HG03439 (cell line): ENCODE results near the gene SRSF5.
"Not testable (repeated sequence)": the region's sequence is repeated elsewhere in the genome, so short reads cannot be mapped to it uniquely, and the experiment has no call there.

Experiments
- ATAC-seq: cut with Tn5 transposase; IDR thresholded peaks from one replicate; pipeline ENCODE4 v1.9.1; 2021; ENCODE audit warnings: mild to moderate bottlenecking, moderate library complexity; ENCODE audit not compliant: unreplicated experiment

SRSF5 gene

DNA sequence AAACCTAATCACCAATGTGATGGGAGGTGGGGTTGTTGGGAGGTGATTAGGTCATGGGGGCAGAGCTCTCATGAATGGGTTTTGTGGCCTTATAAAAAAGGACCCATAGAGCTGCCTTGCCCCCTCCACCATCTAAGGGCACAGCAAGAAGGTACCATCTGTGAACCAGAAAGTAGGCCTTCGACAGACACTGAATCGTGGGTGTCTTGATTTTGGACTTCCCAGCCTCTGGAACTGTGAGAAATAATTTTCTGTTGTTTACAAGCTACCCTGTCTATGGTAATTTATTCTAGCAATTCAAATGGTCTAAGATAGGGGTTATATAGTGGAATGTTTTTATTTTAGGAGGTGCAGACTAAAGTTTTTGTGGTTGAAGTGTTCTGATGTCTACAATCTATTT is 38.0 kb downstream of the SRSF5 start:
- no peak for ATAC-seq

GRCh38 chr14:69807192-69807591 is 40.2 kb downstream of the SRSF5 start:
- no peak for ATAC-seq

DNA sequence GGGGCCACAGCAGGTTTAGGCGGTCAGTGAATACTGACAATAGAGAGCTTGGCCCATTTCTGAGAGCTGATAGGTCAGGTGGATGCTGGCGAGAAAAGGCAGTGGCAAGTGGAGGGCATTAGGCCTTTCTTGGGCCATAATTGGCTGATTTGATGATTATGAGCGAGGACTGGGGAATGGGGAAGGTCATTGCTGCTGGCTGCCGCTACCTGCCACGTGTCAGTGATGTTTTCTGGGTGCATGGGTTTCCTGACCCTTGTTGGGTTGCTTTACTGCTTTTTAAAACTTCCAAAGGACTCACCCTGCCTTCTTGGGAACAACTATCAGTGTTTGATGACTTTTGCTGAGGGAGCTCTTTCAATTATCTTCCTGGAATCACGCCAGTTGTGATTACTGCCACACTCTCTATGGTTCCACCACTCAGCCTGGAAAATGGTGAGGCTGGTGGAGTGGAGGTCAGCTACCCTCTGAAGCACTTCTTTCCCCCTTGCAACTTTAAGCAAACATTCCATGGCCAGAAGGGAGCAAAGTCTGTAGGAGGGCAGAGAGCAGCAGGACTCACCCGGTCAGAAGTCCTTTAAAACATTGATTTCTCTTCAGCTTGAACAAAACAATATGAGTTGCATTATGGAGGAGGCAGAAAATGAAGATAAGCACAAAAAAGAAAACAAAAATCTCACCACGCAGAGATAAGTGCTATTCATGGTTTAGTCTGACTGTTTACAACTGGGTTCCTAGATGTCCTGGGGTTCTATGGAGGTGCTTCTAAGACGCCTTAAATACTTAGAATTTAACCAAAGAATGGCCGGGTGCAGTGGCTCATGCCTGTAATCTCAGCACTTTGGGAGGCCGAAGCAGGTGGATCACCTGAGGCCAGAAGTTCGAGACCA is 42.2 kb downstream of the SRSF5 start:
- no peak for ATAC-seq

DNA sequence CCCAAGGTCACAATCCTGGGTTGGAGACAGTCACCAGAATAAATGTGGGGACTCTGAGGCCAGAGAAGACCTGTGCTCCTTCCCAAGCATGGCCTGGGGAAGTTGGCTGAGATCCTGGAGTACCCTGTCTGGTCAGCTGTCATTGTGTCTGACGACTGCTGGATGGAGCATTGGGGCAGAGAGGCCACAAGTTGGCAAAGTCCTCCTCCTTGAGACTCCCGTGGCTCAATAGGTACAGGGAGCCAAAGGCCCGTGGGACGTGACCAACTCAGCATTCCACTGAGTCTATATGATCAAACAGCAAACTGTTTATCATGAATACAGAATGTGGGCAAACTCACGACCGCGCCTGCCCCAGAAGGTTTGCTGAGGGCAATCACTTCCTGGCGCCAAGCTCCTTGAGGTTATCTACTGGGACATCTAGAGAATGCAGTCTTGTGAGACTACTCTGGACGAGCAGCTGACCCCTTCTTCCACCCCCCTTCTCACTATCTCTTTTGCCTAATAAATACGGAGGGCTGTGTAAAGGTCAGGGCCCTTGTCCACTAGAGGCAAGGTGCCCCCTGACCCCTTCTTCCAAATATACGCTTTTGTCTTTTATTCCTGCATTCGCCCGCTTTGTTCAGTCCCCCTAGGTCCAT is 44.4 kb downstream of the SRSF5 start:
- ATAC-seq, result no peak

DNA sequence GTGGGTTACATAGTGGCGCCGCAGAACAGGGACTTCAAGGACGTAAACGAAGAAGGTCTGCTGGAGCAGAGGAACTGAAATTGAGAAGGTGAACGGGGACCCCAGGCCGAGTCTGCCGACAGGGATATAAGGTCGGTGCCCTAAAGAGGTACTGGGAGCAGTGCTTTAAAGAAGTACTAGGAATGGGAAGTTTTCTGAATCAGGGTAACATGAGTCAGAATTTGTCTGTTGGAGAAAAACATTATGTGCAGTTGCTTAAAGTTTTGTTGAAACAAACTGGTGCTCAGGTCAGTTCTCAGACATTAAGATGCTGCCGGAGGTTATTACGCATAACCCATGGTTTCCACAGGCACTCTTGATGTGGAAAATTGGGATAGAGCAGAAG is 44.9 kb downstream of the SRSF5 start:
- no peak for ATAC-seq

DNA sequence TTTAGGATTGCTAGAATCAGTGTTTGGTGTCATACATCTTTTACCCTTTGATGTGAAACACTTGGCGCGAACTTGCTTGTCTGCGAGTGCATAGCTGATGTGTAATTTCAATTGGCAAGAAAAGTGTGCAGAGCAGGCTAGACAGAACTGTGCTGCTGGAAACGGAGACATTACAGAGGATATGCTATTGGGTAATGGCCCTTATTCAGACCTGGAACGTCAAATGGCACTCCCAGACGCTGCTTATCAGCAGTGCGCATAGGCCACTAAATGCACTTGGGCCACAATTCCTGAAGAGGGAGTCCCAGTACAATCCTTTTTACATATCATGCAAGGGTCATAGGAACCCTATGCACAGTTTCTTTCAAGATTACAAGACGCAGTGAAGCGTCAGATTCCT is 45.8 kb downstream of the SRSF5 start:
- ATAC-seq, result no peak

- not testable (repeated sequence) for ATAC-seq
Observed at GRCh38 chr14:69813346-69813745, 46.4 kb downstream of the SRSF5 start.

GRCh38 chr14:69814397-69814796 is 47.5 kb downstream of the SRSF5 start:
- ATAC-seq, result no peak

- ATAC-seq, result no peak
Observed at GRCh38 chr14:69815556-69815955, 48.6 kb downstream of the SRSF5 start.

DNA sequence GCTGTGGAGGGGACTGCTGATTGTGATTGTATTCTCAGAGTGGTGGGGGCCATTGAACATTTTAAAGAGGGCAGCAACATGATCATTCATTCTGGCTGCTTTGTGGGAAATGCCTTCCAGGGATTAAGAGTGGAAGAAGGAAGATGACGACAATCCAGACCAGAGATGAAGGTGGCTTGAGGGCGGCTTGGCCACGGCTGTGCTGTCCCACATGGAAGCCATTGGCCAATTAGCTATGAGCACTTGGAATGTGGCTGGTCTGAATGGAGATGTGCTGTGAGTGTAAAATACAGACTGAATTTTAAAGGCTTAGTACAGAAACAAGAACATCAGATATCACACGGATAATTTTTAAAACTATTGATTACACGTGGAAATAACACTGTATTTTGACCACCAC is 49.3 kb downstream of the SRSF5 start:
- no peak for ATAC-seq

DNA sequence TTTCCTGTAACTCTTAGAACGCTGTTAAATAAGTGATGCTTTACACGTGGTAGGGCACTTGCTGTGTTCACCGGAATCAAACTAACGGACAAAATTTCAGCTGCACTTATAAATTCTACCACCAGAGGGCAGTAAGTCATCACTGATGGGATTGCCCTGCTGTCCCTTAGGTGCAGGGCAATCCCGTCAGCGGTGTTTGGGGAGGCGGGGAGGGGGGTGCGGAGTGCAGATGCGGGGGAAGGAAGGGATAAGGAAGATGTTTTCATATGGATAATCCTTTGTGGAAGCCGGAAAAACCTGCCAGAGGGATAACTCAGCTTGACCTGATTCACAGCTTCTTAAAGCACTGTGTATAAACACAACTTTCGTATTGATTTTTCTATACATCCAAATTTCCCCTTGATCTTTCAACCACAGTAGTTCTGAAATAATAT is 51.8 kb downstream of the SRSF5 start:
- no peak for ATAC-seq

GRCh38 chr14:69819607-69820006 is 52.7 kb downstream of the SRSF5 start:
- ATAC-seq, result no peak

- no peak for ATAC-seq
Observed at GRCh38 chr14:69820991-69821390, 54.0 kb downstream of the SRSF5 start.
